PFSK-1 (cell line): Measurements from ENCODE around the gene MSH5.

Experiments
- FOXP2 ChIP-seq: optimal IDR thresholded peaks from 2 replicates; pipeline ENCODE3; 2011; ENCODE audit warnings: borderline replicate concordance, control low read depth, inconsistent platforms; ENCODE audit not compliant: insufficient read depth; ENCODE audit errors: extremely low read length, extremely low read depth
- POLR2AphosphoS5 ChIP-seq: IDR thresholded peaks from 2 replicates; pipeline ENCODE4 v1.6.1; 2012; ENCODE audit warnings: low read depth, mild to moderate bottlenecking, control low read depth, low read length, moderate library complexity
- REST ChIP-seq, 2 experiments: IDR thresholded peaks; 2 replicates each; pipeline versions ENCODE4 v1.6.1 to v1.8.0; 2011 to 2012; ENCODE audit warnings: low read depth in 2 of 2, low read length in 2 of 2, control low read depth in 1 of 2, inconsistent platforms in 1 of 2, mild to moderate bottlenecking in 1 of 2, moderate library complexity in 1 of 2; ENCODE audit not compliant: insufficient read depth in 1 of 2
- SIN3A ChIP-seq: IDR thresholded peaks from 2 replicates; pipeline ENCODE4 v1.6.1; 2012; ENCODE audit warnings: mild to moderate bottlenecking, low read length, moderate library complexity, borderline replicate concordance; ENCODE audit not compliant: insufficient read depth
- TAF1 ChIP-seq: IDR thresholded peaks from 2 replicates; pipeline ENCODE4 v1.6.1; 2012; ENCODE audit warnings: low read length, control low read depth, borderline replicate concordance; ENCODE audit not compliant: insufficient read depth

The MSH5 gene

DNA sequence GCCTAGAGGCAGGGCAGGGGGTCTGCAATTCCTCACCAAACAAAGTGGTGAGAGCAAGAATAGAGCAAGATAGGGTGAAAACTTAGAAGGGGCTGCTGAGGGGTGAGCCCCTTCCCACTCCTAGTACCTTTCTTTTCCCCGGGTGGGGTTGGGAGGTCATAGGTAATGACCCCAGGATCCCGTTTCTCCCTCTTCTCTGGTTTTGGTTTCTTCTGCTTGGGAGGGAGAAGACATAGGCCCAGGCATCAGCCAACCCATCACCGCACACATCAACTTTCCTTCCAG, 52.2 kb downstream of the MSH5 start:
- TF ChIP-seq REST (IDR thresholded peaks at IDR 0.05; ENCODE audit: insufficient read depth in 1 of 2, low read depth in 2 of 2, low read length in 2 of 2), result no peak
- TF ChIP-seq POLR2AphosphoS5, result no peak
- no peak for TF ChIP-seq SIN3A
- no peak for TF ChIP-seq TAF1
- no peak for TF ChIP-seq FOXP2

- TF ChIP-seq SIN3A (no peak), POLR2AphosphoS5 (no peak)
These were observed 53.0 kb downstream of the MSH5 start for GRCh38 chr6:31792761-31793171.

- peak; percentile 13; the same call in 1 of the 2 replicates for TF ChIP-seq TAF1
- no peak for TF ChIP-seq SIN3A
- TF ChIP-seq FOXP2, result no peak
- TF ChIP-seq REST (IDR thresholded peaks at IDR 0.05; ENCODE audit: insufficient read depth in 1 of 2, low read depth in 2 of 2, low read length in 2 of 2), result no peak
- TF ChIP-seq POLR2AphosphoS5, result no peak
These were observed 54.6 kb downstream of the MSH5 start for GRCh38 chr6:31794294-31794865.

- TF ChIP-seq TAF1, result 0 out of 2 replicates have a peak, but pooled peaks have one; percentile 3
- TF ChIP-seq SIN3A, result peak; percentile 35; the same call in 1 of the 2 replicates
- TF ChIP-seq REST (IDR thresholded peaks at IDR 0.05; ENCODE audit: insufficient read depth in 1 of 2, low read depth in 2 of 2, low read length in 2 of 2), result no peak
These were observed 55.2 kb downstream of the MSH5 start for GRCh38 chr6:31794866-31795615.

DNA sequence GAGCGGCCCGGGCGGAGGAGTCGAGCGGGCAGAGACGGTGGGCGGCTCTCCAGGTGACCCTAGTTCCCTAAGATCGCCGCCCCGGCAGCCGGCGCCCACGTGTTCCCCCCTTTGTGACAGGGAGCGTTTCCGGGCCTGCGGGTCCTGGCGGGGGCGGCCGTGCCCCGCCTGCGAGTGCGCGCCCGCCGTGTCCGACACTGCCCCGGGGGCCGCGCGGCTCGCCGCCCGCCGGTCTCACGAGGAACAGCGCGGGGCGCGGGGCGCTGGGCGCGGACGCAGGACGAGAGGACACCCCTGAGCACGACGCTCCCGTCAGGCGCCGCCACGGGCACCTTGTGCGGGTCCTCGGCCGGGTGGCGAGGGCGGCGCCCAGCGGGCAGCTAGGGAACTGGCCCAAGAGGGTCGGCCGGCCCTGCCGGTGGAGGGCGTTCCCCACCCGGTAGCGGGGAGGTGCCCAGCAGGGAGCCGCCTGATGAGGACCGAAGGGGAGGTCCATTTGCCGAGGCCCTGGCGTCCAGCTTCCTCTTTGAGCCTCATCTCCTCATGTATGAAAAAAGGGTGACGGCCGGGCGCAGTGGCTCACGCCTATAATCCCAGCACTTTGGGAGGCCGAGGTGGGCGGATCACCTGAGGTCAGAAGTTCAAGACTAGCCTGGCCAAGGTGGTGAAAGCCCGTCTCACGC, 56.0 kb downstream of the MSH5 start, which contains the start of gene VARS1:
TSS of gene VARS1 (minus strand) at position 137 of the 683 bp plus-strand sequence. CDS start 535 bp downstream, outside the sequence.
- TF ChIP-seq TAF1 (0 out of 2 replicates have a peak, but pooled peaks have one; percentile 48), SIN3A (peak; percentile 88; the same call in 1 of the 2 replicates), REST (IDR thresholded peaks at IDR 0.05; ENCODE audit: insufficient read depth in 1 of 2, low read depth in 2 of 2, low read length in 2 of 2) (0 out of 4 replicates have a peak, but pooled peaks of 1 of the 2 experiments have one; percentile 11), FOXP2 (peak; percentile 92), POLR2AphosphoS5 (peak; percentile 58; the same call in 1 of the 2 replicates)
